Omental fat pad (tissue), 4 donors: Measurements from ENCODE around the gene SLC7A8. TPM values are rescaled to one million over a fixed set of nuclear protein-coding genes. Genes with fewer than 3 reads are reported as not detected.

ENCODE experiments used
- ATAC-seq: fragments of 150-250 bp; one replicate; pipeline ENCODE4 v1.9.1; 2016; ENCODE audit warnings: mild to moderate bottlenecking, moderate library complexity; ENCODE audit not compliant: low FRiP score
- DNase-seq: peaks from one replicate; pipeline ENCODE4 v3.0.0-alpha.2; 2019; ENCODE audit warnings: low spot score
- CTCF ChIP-seq, 3 donors: fragments of 450-650 bp; IDR thresholded peaks; one replicate each; pipeline ENCODE4 v1.5.1; 2016 to 2017; ENCODE audit warnings: antibody characterized with exemption in 3 of 3, mild to moderate bottlenecking in 3 of 3, moderate library complexity in 2 of 3
- total RNA-seq, 4 donors: library from RNA; depleted of rRNA; stranded (reverse); fragments of >200 nt; gene quantifications; one replicate each; pipeline ENCODE4 v1.1.0, GENCODE V29; 2016

SLC7A8 gene
- total RNA-seq, 4 donors from 2014 or later, result 40.2 to 106 (median 92.1) TPM

- ATAC-seq, result no peak
- no peak for TF ChIP-seq CTCF (IDR thresholded peaks at IDR 0.05)
- DNase-seq, result no peak
These were observed 89.3 kb downstream of the SLC7A8 start for GRCh38 chr14:23093991-23094665.

GRCh38 chr14:23093526-23093925 is 89.9 kb downstream of the SLC7A8 start:
- ATAC-seq, result no peak

GRCh38 chr14:23093104-23093503 is 90.4 kb downstream of the SLC7A8 start:
- TF ChIP-seq CTCF (IDR thresholded peaks at IDR 0.05), result no peak
- ATAC-seq, result no peak

More at GRCh38 chr14:23093526-23093925, 89.9 kb downstream of the SLC7A8 start:
- DNase-seq, result no peak
- no peak for TF ChIP-seq CTCF (IDR thresholded peaks at IDR 0.05)

GRCh38 chr14:23091294-23092225 is 91.9 kb downstream of the SLC7A8 start:
- ATAC-seq, result no peak

More at GRCh38 chr14:23093104-23093503, 90.4 kb downstream of the SLC7A8 start:
- no peak for DNase-seq

GRCh38 chr14:23090254-23090636 is 93.2 kb downstream of the SLC7A8 start:
- DNase-seq (no peak), ATAC-seq (no peak)
- no peak for TF ChIP-seq CTCF (IDR thresholded peaks at IDR 0.05)

More at GRCh38 chr14:23091294-23092225, 91.9 kb downstream of the SLC7A8 start:
- TF ChIP-seq CTCF (IDR thresholded peaks at IDR 0.05), result no peak
- DNase-seq, result no peak

GRCh38 chr14:23089498-23090253 is 93.8 kb downstream of the SLC7A8 start:
- TF ChIP-seq CTCF (IDR thresholded peaks at IDR 0.05), result no peak
- no peak for ATAC-seq
- DNase-seq, result no peak
